HG02759 (cell line): Measurements from ENCODE around the gene GSC.
"Not testable (repeated sequence)": the region's sequence is repeated elsewhere in the genome, so short reads cannot be mapped to it uniquely, and the experiment has no call there.

Experiments used
- ATAC-seq: cut with Tn5 transposase; IDR thresholded peaks from one replicate; pipeline ENCODE4 v1.9.1; 2021; ENCODE audit warnings: mild to moderate bottlenecking, moderate library complexity; ENCODE audit not compliant: unreplicated experiment

The GSC gene

DNA sequence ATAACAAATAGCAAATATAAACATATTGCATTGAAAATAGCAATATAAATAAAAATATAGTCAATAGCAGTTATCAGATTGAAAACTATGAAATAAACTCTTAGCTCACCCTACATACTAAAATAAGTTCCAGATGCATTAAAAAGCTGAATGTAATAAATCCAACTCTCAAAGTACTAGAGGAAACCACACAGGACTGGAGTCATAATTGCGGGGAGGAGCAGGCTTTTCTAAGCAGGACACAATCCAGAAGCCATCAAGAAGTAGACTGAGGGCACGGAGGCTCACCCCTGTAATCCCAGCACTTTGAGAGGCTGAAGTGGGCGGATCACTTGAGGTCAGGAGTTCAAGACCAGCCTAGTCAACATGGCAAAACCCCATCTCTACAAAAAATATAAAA is 22.2 kb downstream of the GSC start:
- ATAC-seq, result no peak

DNA sequence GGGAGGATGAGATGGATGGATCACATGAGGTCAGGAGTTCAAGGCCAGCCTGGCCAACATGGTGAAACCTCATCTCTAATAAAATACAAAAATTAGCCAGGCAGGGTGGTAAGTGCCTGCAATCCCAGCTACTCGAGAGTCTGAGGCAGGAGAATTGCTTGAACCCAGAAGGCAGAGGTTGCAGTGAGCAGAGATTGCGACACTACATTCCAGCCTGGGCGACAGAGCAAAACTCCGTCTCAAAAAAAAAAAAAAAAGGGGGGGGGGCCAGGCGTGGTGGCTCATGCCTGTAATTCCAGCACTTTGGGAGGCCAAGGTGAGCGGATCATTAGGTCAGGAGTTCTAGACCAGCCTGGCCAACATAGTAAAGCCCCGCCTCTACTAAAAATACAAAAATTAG is 22.8 kb downstream of the GSC start:
- ATAC-seq, result not testable (repeated sequence)

DNA sequence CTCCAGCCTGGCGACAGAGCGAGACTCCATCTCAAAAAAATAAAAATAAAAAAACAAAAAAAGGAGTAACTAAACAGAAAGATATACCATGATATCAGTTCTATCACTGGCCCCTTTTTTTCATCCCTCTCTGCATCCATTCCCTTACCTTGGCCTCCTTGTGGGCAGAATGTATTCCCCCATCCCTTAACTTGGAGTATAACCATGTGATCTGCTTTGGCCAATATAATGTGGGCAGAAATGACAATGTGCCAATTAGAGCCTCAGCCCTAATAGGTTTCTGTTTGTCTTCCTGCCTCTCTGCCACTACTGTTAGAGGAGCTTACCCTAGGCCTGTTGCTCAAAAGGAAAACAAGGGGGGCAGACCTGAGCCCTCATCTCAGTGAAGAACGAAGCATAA is 23.8 kb downstream of the GSC start:
- ATAC-seq, result no peak

DNA sequence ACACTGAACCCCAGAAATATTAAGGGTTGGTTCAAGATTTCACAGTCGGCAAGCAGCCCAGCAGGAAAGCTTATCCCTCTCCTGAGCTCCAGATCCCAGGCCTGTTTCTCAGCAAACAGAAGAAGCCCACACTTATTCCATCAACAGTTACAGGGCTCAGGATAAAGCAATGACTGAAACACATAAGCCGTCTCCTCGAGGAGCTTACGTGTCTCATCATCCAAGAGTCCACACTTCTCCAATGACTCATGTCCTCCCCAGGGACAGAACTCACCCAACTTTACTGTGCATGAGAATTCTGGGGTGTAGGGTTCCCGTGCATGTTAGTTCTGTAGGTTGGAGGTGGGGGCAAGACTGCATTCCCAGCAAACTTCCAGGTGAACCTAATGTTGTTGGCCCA is 31.2 kb downstream of the GSC start:
- ATAC-seq, result no peak

DNA sequence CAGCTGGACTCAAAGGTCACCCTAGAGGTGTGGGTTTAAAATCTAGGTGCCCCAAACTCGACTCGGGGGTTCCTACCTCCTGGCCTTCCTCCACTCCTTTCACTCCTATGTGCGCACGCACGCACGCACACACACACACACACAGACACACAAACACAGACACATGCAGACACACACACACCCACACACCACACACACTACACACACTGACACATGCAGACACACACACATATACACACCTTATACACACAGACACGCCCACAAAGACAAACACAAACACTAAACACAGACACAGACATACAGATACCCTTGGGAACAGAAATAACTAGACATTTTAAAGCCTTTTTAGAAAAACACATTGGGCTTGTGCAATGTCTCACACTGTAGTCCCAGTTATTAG is 31.8 kb downstream of the GSC start:
- ATAC-seq, result no peak

DNA sequence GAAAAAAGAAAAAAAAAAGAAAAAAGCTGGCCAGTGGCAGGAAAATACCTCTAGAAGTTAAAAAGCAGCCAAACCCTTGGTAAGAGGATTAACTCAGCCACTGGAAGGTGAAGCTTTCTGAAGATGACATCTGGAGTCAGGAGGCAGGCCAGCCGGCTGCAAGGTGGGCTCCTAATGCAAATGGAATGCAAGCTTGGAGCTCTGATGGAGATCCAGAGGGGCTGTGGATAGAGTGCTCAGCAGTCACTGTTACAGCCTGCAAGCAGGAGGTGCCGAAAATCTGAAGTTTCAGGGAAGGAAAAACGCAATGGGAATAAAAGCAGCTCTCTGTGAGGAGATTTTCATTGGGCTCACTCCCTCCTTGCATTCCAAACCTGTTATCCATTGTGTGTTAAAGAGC is 41.0 kb downstream of the GSC start:
- no peak for ATAC-seq

DNA sequence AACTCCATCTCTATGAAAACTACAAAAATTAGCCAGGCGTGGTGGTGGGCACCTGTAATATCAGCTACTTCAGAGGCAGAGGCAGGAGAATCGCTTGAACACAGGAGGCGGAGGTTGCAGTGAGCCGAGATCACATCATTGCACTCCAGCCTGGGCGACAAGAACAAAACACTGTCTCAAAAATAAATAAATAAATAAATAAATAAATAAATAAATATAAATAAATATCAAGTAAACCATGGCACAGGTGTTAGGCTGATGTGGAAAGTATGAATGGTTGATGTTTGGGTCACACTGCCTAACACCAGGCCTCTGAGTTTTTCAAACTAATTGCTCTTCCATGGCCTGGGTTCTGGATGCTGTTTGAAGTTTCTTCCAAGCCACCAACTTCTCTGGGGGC is 41.5 kb downstream of the GSC start:
- not testable (repeated sequence) for ATAC-seq

DNA sequence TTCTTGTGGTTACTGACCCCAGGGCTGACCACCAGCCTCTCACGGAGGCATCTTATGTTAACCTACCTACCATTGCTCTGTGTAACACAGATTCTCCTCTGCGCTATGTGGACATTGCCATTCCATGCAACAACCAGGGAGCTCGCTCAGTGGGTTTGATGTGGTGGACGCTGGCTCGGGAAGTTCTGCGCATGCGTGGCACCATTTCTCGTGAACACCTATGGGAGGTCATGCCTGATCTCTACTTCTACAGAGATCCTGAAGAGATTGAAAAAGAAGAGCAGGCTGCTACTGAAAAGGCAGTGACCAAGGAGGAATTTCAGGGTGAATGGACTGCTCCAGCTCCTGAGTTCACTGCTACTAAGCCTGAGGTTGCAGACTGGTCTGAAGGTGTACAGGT is 43.3 kb downstream of the GSC start:
- ATAC-seq, result not testable (repeated sequence)

DNA sequence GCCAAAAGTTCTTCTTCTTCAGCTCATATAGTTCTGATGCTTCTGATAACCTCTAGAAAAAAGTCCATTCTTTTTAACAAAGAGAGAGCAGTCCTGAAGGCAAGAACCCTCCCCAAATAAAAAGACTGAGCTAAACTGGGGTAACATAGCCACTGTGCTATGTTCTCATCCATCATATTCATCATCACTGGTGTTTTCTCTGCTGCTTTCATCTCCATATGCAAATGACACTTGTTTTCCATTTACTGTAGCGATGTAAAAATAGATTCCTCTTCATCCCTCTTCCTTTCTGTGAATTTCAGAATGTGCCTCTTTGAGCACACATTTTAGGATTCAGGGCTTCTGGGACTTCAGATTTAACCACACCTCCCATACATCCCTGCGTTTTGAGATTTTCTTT is 44.9 kb downstream of the GSC start:
- ATAC-seq, result no peak

DNA sequence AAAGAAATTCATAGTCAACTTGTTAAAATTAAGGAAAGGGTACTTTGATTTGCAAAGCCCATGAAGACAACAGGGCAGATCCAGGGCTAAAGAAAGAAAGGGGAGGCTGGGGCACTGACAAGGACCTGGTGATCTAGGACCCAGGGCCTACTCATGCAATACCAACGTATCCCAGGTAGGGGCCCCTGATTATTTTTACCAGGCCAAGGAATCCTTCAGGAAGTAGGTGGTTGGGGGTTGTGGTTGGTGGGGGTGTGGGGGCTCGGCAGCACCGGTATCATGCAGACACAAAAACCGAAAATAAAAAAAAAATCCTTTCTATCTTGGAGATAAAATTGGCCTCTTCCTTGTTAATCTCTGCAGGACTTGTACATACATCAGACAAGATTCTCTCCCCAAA is 47.5 kb downstream of the GSC start:
- no peak for ATAC-seq
